Mononuclear cell (primary cell): ENCODE measurements around the gene WFIKKN1. TPM values are rescaled to one million over a fixed set of nuclear protein-coding genes. Genes with fewer than 3 reads are reported as not detected.
A peak's percentile ranks its signal among the peaks of the same experiment; 100 is the strongest.

Experiments used
- H3K27me3 ChIP-seq: 2 replicates; pipeline ENCODE4 v1.6.0; 2011; ENCODE audit warnings: low read length, control low read depth; ENCODE audit not compliant: insufficient read depth
- H3K4me1 ChIP-seq: 2 replicates; pipeline ENCODE4 v1.5.1; 2011; ENCODE audit warnings: mild to moderate bottlenecking, low read length, control low read depth; ENCODE audit not compliant: insufficient read depth
- H3K4me3 ChIP-seq: 2 replicates; pipeline ENCODE4 v1.5.1; 2011; ENCODE audit warnings: mild to moderate bottlenecking, low read length, moderate library complexity
- H3K9me3 ChIP-seq: 2 replicates; pipeline ENCODE4 v1.5.1; 2011; ENCODE audit warnings: low read depth, mild to moderate bottlenecking, control low read depth, low read length
- total RNA-seq: library from RNA; depleted of rRNA; stranded (reverse); fragments of >200 nt; gene quantifications from one replicate; pipeline ENCODE4 v1.2.3, GENCODE V29; 2012

The WFIKKN1 gene
- total RNA-seq, 1 donor = 0.31 TPM

DNA sequence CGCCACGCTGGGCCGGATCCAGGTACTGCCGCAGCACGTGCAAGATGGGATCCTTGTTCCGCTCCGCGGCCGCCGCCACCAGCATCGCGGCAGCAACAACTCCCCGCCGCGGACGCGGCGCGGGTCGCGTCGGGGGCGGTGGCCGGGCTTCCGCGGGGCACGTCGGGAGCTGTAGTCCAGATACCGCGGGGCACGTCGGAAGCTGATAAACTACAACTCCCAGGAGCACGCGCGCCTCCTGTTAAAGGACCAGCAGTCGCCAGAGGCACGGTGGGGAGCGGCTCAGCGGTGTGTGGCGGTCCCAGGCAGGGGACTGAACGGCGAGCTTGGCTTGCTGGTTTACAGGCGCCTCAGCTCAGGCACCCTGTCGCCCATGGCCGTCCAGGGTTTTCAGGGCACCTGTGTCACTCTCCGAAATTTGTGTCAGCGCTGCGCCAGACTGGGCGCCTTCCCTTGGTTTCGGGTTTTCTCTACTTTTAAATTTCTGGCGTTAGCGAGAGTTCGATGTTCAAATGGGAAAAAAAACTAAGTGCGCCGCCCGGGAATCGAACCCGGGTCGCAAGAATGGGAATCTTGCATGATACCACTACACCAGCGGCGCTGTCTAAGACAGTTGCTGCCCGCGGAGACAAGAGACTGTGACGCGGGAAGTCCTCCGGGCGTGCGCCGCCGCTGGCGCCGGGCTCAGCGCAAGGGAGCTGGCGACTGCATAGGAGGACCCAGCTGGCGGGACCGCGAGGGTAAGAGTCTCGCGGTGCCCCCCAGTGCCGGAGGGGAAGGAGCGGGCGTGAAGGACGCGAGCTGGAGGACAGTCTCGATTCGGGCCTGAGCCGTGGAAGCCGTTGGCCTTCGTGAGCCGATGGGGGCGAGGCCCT lies 5.7 kb downstream of the WFIKKN1 start, which contains the start of gene METTL26:
Gene METTL26, minus strand, starts transcription at position 100 of the 875 bp plus-strand sequence. Its CDS starts 15 bp downstream, at position 85.
- Histone ChIP-seq H3K4me1 (peaks cover 29% of the 10 kb centered on the region), H3K27me3 (no peaks in the 10 kb centered on the region), H3K9me3 (no peaks in the 10 kb centered on the region), H3K4me3 (peak within 1 kb of the TSS; percentile 80)

DNA sequence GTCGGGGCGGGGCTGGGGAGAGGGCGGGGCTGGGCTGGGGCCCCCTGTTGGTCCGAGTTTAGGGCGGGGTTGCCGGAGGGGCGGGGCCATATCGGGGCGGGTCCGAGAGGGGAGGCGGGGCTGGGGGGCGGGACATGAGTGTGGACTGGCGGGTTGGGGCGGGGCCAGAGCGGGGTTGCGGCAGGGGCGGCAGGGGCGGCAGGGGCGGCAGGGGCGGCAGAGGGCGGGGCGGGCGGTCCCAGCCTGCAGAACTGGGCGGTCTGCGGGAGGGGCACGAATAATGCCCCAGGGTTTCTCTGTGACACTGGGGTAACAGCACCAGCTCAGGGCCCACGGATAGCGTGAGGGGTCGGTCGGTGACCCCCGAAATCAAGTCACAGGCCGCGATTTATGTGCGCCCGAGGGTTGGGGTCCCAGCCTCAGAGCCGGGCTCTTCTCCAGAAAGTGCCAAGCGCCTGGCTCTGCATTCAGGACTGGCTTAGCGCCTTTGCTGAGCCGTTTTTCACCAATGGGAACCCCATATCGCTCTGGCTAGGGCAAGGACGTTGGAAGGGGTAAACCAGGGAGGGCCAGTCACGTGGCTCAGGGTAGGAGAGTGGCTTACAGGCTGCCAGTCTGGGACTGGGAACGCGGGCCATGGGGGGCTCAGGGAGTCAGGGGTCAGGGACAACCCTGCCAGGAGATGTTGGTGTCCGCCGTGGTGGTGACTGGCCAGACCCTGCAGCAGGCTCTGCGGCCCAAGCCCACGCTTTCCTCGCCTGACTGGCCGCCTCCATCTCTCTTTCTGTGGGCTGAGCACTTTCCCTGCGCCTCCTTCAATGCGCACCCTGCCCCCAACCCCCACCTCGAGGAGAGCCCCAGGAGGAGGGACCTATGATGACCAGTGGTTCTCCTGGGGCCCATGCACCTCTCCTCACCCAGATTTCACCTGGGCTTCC lies 6.6 kb downstream of the WFIKKN1 start:
- Histone ChIP-seq H3K4me1 (peaks cover 33% of the 10 kb centered on the region), H3K4me3 (peak overlapping the region; percentile 80), H3K27me3 (no peaks in the 10 kb centered on the region), H3K9me3 (no peaks in the 10 kb centered on the region)

DNA sequence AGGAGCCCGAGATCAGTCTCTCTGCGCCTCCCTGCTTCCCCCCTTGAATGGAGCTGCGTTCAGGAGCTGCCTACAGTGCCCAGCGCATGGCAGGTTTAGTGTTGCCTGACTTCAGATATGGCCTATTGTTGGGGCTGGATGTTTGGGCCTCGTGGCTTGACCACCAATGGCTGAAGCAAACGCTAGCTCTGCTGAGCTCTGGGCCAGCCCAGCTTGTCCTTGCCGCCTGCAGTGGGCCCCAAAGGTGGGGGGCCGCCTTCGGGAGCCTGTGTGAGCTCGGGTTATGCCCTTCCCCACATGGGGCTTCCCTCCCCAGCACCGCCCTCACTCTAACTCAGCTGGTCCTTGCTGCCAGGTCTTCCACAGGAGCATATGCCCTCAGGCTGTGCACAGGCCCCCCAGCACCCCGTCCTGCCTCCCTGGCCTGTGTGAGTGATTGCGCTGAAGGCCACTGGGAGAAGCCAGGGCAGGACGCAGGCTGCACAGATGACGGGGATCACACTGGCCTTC lies 7.3 kb downstream of the WFIKKN1 start:
- Histone ChIP-seq H3K4me3 (no peak overlapping the region), H3K4me1 (peaks cover 40% of the 10 kb centered on the region), H3K27me3 (no peaks in the 10 kb centered on the region), H3K9me3 (no peaks in the 10 kb centered on the region)

DNA sequence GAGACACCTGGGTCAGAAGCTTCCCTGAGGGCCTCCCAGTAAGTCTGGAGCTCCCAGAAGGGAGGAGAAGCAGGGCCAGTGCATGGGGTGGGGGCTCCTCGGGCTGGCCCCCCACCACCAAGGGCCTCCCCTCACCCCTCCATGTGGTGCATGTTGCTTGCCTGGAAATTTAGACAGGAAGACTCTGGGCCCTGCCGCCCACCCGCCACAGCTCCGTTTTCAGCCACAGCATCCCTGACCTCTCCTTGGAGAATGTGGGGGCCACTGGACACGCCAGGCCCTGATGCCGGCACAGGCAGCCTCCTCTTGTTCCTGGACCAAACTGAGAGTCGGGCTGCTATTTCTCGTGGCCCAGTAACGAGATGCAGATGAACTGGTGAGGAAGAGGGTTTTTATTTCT lies 8.1 kb downstream of the WFIKKN1 start:
- Histone ChIP-seq H3K4me1 (peaks cover 48% of the 10 kb centered on the region), H3K4me3 (no peak overlapping the region), H3K9me3 (no peaks in the 10 kb centered on the region), H3K27me3 (no peaks in the 10 kb centered on the region)

DNA sequence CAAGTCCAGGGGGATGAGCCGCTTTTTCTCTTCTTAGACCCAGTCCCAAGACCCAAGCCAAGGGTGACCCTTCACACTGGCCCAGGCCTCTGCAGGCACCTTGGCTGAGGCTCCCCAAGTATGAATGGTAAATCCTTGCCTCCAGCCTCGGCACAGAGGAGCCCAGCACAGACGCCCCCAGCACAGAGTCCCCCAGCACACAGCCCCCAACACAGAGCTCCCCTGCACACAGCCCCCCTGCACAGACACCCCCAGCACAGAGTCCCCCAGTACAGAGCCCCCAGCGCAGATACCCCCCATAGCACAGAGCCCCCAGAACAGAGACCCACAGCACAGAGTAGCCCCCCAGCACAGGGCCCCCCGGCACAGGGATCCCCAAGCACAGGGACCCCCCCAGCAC lies 9.8 kb downstream of the WFIKKN1 start:
- peaks cover 39% of the 10 kb centered on the region for H3K4me1 ChIP-seq

DNA sequence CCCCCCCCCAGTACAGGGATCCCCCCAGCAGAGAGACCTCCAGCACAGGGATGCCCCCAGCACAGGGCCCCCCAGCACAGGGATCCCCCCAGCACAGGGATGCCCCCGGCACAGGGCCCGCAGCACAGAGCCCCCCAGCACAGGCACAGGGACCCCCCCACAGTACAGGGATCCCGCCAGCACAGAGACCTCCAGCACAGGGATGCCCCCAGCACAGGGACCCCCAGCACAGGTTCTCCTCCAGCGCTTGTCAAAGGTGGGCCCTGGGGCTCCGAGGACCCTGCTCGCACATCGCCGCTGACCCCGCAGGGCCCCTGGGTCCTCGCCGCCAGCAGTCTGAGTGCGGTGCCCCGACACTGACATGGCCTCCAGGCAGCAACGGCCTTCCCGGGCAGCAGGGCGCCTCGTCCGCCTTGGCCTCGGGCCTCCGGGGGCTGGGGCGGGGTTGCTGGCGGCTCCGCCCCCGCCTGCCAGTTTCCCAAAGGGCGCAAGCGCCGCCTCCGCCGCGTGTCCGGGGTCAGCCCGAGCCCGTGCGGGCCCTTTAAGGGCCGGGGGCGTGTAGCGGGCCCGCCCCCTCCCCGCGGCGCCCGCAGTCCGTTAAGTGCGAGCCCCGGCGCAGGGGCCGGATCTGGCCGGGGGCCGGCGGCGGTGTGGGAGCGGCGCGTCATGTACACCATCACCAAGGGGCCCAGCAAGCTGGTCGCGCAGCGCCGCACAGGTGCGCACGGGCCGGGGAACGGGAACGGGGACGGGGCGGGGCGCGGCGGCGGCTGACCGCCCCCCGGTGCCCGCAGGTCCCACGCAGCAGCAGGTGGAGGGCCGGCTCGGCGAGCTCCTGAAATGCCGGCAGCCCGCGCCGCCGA lies 10.8 kb downstream of the WFIKKN1 start, which contains the start of gene MCRIP2:
Gene MCRIP2, plus strand, starts transcription at position 503 of the 863 bp plus-strand sequence. Its CDS starts 164 bp downstream, at position 667.
- peak within 1 kb of the TSS; percentile 52 for H3K4me3 ChIP-seq

More for the DNA sequence above, 9.8 kb downstream of the WFIKKN1 start:
- H3K4me3 ChIP-seq = no peak overlapping the region
- H3K9me3 ChIP-seq = no peaks in the 10 kb centered on the region
- no peaks in the 10 kb centered on the region for H3K27me3 ChIP-seq

DNA sequence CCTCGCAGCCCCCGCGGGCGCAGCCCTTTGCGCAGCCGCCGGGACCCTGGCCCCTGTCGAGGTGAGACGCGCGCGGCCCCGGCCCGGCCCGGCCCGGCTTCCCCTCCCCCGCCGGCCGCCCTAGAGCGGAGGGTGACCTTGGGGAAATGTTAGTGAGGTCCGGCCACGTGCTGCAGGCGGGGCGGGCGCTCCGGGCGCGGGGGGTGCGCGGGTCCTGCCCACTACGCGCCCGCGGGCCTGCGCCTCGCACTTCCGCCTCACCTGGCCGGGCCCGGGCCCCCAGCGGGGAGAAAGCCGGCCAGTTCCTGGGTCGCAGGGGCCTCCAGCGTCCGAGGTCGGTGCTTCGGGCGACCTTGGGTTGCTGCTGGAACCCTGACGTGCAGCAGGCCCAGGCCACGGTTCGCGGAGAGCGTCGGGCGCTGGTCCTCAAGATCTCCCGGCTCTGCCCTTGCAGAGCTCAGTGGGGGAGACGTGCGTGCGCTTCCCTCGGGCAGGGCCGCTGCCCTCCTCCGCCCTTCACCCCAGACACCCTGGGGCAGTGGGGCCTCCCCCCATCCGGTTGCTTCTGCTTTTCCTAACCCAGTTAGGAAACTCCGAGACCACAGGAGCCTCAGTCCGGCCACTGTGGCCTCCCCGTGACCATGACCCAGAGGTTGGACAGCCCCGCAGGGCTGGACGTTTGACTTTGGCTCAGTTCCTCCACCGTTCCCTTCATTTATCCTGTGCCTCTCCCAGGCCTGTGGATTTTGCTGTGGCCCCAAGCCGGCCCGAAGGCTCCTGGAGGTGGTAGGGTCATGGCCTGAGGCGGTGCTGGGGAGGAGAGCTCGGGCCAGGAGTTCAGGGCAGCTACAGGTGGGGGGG lies 11.6 kb downstream of the WFIKKN1 start:
- no peaks in the 10 kb centered on the region for H3K9me3 ChIP-seq
- peak overlapping the region; percentile 52 for H3K4me3 ChIP-seq
- H3K4me1 ChIP-seq = peaks cover 32% of the 10 kb centered on the region
- no peaks in the 10 kb centered on the region for H3K27me3 ChIP-seq

More for the DNA sequence above, 10.8 kb downstream of the WFIKKN1 start, which contains the start of gene MCRIP2:
- Histone ChIP-seq H3K4me1 (peaks cover 35% of the 10 kb centered on the region), H3K9me3 (no peaks in the 10 kb centered on the region), H3K27me3 (no peaks in the 10 kb centered on the region)

DNA sequence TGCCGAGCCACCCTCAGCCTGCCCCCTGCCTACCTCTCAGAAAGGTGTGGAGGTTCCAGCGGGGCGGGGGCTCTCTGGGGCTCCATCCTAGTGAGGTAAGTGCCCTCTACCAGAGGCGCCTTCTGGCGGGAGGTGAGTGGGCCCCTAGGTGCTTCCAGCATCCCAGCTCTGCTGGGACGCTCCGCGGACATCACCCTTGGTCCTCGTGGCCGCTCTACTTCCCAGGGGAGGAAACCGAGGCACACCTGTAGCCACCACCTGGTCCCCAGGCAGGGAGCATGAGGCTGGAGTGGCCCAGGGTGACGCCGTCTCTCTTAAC lies 12.2 kb downstream of the WFIKKN1 start:
- H3K4me3 ChIP-seq = no peak overlapping the region

DNA sequence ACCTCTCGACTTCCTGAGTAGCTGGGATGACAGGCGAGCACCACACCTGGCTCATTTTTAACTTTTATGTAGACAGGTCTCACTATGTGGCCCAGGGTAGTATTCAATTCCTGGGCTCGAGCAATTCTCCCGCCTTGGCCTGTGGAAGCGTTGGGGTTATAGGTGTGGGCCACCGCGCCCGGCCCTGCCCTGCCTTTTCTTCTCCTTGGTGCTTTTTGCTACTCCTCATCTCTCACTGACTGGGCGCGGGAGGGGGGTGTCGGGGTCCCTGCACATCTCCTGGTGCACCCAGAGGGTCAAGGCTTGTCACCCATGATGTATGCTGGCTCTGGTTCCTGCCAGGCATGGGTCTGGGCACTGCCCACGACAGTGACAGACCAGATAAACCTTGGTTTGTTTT lies 13.8 kb downstream of the WFIKKN1 start:
- Histone ChIP-seq H3K4me3 (no peak overlapping the region), H3K9me3 (no peaks in the 10 kb centered on the region), H3K4me1 (peaks cover 40% of the 10 kb centered on the region), H3K27me3 (no peaks in the 10 kb centered on the region)

More for the DNA sequence above, 12.2 kb downstream of the WFIKKN1 start:
- Histone ChIP-seq H3K4me1 (peaks cover 29% of the 10 kb centered on the region), H3K27me3 (no peaks in the 10 kb centered on the region), H3K9me3 (no peaks in the 10 kb centered on the region)

DNA sequence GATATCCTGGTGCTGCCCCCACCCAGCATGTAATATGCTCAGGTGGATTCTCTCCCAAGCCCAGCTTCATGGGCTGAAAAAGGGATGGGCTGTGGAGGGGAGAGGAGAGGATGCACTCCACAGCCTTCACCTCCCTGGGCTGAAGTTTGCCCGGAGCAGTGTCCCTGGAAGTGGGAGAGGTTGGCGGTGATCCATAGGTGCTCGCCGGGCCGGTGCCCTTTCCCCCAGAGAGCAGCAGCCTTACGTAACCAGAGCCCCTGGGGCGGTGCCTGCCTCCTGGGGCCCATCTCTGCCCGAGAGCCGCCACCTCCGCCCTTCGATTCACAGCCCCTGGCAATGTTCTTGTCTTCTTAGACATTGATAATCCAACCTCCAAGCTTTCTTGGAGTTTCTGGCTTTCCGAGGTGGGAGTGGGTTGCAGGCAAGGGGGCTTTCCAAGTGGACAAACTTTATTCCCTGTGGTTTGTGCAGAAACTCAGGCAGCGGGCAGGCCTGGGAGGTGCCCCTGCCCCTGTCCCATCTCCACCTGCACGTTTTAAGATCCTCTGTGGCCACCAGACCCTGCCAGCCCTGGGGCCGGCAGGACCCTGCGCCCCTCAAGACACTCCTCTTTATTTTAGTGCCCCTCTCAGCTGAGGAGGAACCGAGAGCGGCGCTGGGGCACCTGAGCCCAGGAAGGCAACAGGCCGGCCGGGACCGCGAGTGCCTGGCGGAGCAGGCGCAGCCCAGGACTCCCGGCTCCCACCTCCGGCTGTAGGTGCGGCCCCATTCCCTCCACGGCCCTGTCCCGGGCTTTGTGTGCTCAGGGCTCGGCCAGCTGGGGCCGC lies 15.3 kb downstream of the WFIKKN1 start:
- Histone ChIP-seq H3K4me1 (peaks cover 42% of the 10 kb centered on the region), H3K27me3 (no peaks in the 10 kb centered on the region), H3K4me3 (no peak overlapping the region), H3K9me3 (no peaks in the 10 kb centered on the region)

DNA sequence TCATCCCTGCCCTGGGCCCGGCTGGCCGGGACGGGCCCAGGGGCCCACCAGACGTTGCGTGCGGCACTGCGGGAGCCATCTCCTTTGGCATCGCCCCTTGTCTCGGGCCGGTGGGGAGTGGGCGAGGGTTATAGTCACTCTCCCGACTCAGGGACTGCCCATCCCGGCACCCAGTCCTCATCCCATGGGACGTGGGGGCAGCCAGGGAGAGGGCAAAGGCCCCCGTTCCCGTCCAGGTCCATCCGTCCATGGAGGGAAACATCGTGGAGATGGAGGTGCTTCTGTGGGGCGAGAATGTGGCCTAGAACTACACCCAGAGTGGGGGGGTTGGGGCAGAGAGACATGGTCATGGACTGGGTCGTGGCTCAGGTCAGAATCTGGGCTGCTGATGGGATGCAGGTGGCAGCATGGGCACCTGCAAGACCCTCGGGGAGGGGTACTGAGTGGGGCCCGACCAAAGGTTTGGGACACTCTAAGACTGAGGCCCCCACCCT lies 15.9 kb downstream of the WFIKKN1 start:
- H3K4me3 ChIP-seq = no peak overlapping the region
- no peaks in the 10 kb centered on the region for H3K9me3 ChIP-seq
- H3K27me3 ChIP-seq = no peaks in the 10 kb centered on the region
- H3K4me1 ChIP-seq = peaks cover 36% of the 10 kb centered on the region

DNA sequence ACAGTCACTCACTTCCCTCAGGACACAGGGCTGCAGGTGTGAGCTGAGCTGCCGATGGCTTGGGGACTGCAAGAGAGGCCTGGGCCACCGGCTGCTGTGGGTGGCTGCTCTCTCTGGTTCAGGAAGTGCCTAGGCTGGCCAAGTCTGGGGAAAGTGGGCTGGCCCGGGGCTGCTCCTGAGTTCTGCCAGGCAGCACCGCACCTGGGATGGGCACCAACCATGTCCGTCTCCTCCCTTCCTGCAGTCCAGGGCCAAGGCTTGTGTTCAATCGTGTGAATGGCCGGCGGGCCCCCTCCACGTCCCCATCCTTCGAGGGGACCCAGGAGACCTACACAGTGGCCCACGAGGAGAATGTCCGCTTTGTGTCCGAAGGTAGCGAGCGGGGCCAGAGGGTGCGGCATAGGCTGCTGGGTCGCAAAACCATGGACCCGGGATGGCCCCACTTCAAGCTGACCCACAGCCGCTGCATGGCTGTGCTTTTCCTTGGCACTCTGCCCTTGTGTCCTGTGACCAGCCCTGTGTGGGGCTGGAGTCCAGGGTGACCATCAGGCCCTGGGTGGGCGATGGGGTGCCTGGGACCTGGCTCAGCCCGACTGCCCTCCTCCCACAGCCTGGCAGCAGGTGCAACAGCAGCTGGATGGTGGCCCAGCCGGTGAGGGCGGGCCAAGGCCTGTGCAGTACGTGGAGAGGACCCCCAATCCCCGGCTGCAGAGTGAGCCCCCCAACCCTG lies 16.6 kb downstream of the WFIKKN1 start:
- no peaks in the 10 kb centered on the region for H3K27me3 ChIP-seq
- peaks cover 35% of the 10 kb centered on the region for H3K4me1 ChIP-seq
- H3K4me3 ChIP-seq = no peak overlapping the region
- no peaks in the 10 kb centered on the region for H3K9me3 ChIP-seq
